H9 (cell line): ENCODE data around the gene LGR5. TPM values are rescaled to one million over a fixed set of nuclear protein-coding genes. Genes with fewer than 3 reads are reported as not detected.
A peak's percentile ranks its signal among the peaks of the same experiment; 100 is the strongest.

Experiments
- DNase-seq: peaks from one replicate; pipeline ENCODE4 v3.0.0-alpha.2; 2017
- H2AFZ ChIP-seq: one replicate; pipeline ENCODE4 v1.6.1; 2013; ENCODE audit warnings: mild to moderate bottlenecking, low read length, control low read depth, moderate library complexity
- H2AK5ac ChIP-seq: 2 replicates; pipeline ENCODE4 v1.6.1; 2013; ENCODE audit warnings: low read length, control low read depth, mixed read lengths; ENCODE audit not compliant: insufficient read length
- H2BK120ac ChIP-seq: one replicate; pipeline ENCODE4 v1.6.1; 2013; ENCODE audit warnings: low read depth, mild to moderate bottlenecking, low read length, control low read depth, inconsistent platforms; ENCODE audit not compliant: poor library complexity, severe bottlenecking
- H2BK12ac ChIP-seq: 2 replicates; pipeline ENCODE4 v1.6.1; 2013; ENCODE audit warnings: low read length, control low read depth, mixed read lengths, low read depth; ENCODE audit not compliant: insufficient read length
- H2BK15ac ChIP-seq: 2 replicates; pipeline ENCODE4 v1.6.1; 2013; ENCODE audit warnings: low read depth, low read length, control low read depth
- H2BK20ac ChIP-seq: one replicate; pipeline ENCODE4 v1.6.1; 2013; ENCODE audit warnings: low read depth, mild to moderate bottlenecking, low read length, control low read depth, inconsistent platforms; ENCODE audit not compliant: poor library complexity, severe bottlenecking
- H2BK5ac ChIP-seq: 2 replicates; pipeline ENCODE4 v1.6.1; 2013; ENCODE audit warnings: low read length, control low read depth, mixed read lengths; ENCODE audit not compliant: insufficient read length
- H3K14ac ChIP-seq: 2 replicates; pipeline ENCODE4 v1.6.1; 2013; ENCODE audit warnings: low read length, control low read depth; ENCODE audit not compliant: insufficient read depth
- H3K18ac ChIP-seq: 2 replicates; pipeline ENCODE4 v1.6.1; 2013; ENCODE audit warnings: low read depth, mild to moderate bottlenecking, mixed read lengths, low read length, control low read depth; ENCODE audit not compliant: insufficient read length
- H3K23ac ChIP-seq: 2 replicates; pipeline ENCODE4 v1.6.1; 2013; ENCODE audit warnings: low read length, control low read depth, mixed read lengths, low read depth; ENCODE audit not compliant: insufficient read length
- H3K23me2 ChIP-seq: 2 replicates; pipeline ENCODE4 v1.6.1; 2013; ENCODE audit warnings: low read depth, mild to moderate bottlenecking, mixed read lengths, low read length, control low read depth; ENCODE audit not compliant: insufficient read length, poor library complexity, severe bottlenecking
- H3K27ac ChIP-seq: 2 replicates; pipeline ENCODE4 v1.5.1; 2013; ENCODE audit warnings: low read length, control low read depth, mixed read lengths, low read depth; ENCODE audit not compliant: insufficient read length
- H3K27me3 ChIP-seq: 2 replicates; pipeline ENCODE4 v1.6.1; 2013; ENCODE audit warnings: low read length, control low read depth, inconsistent platforms; ENCODE audit not compliant: insufficient read depth
- H3K4ac ChIP-seq: 2 replicates; pipeline ENCODE4 v1.6.1; 2013; ENCODE audit warnings: low read depth, mild to moderate bottlenecking, control low read depth, inconsistent platforms, low read length, moderate library complexity
- H3K4me1 ChIP-seq: 2 replicates; pipeline ENCODE4 v1.6.1; 2013; ENCODE audit warnings: low read length, control low read depth, inconsistent platforms; ENCODE audit not compliant: insufficient read depth
- H3K4me2 ChIP-seq: 2 replicates; pipeline ENCODE4 v1.6.1; 2013; ENCODE audit warnings: low read length, control low read depth, mixed read lengths; ENCODE audit not compliant: insufficient read length, insufficient read depth
- H3K56ac ChIP-seq: 2 replicates; pipeline ENCODE4 v1.6.1; 2013; ENCODE audit warnings: low read depth, mild to moderate bottlenecking, mixed read lengths, low read length, control low read depth; ENCODE audit not compliant: insufficient read length
- H3K79me1 ChIP-seq: 2 replicates; pipeline ENCODE4 v1.6.1; 2013; ENCODE audit warnings: low read depth, mild to moderate bottlenecking, moderate library complexity, low read length, control low read depth, inconsistent platforms; ENCODE audit not compliant: insufficient read depth, poor library complexity, severe bottlenecking
- H3K79me2 ChIP-seq: 2 replicates; pipeline ENCODE4 v1.6.1; 2013; ENCODE audit warnings: low read length, control low read depth, inconsistent platforms; ENCODE audit not compliant: insufficient read depth
- H3K9ac ChIP-seq: 2 replicates; pipeline ENCODE4 v1.6.1; 2013; ENCODE audit warnings: low read length, control low read depth, mixed read lengths; ENCODE audit not compliant: insufficient read length; ENCODE audit errors: extremely low read depth
- H3K9me3 ChIP-seq: one replicate; pipeline ENCODE4 v1.6.1; 2013; ENCODE audit warnings: low read depth, low read length, inconsistent platforms; ENCODE audit not compliant: control insufficient read depth
- H3T11ph ChIP-seq: one replicate; pipeline ENCODE4 v1.6.1; 2013; ENCODE audit warnings: mild to moderate bottlenecking, low read length, control low read depth, inconsistent platforms
- H4K20me1 ChIP-seq: one replicate; pipeline ENCODE4 v1.6.1; 2013; ENCODE audit not compliant: control insufficient read depth, insufficient read length, insufficient read depth
- H4K5ac ChIP-seq: 2 replicates; pipeline ENCODE4 v1.6.1; 2013; ENCODE audit warnings: low read depth, mild to moderate bottlenecking, mixed read lengths, low read length, control low read depth; ENCODE audit not compliant: insufficient read length
- H4K8ac ChIP-seq: replicated peaks from 2 replicates; pipeline ENCODE4 v1.6.1; 2013; ENCODE audit warnings: low read length, control low read depth, mixed read lengths, low read depth; ENCODE audit not compliant: insufficient read length
- H4K91ac ChIP-seq: 2 replicates; pipeline ENCODE4 v1.6.1; 2013; ENCODE audit warnings: low read depth, mild to moderate bottlenecking, moderate library complexity, mixed read lengths, low read length, control low read depth; ENCODE audit not compliant: insufficient read length
- H3K27ac Mint-ChIP-seq, 3 experiments: 2 replicates in 2 of 3; 3 replicates in 1 of 3; pipeline ENCODE4 v1.8.0; 2020 to 2021; ENCODE audit warnings: mixed read lengths in 3 of 3, mild to moderate bottlenecking in 1 of 3, moderate library complexity in 1 of 3
- H3K27me3 Mint-ChIP-seq: 2 replicates; pipeline ENCODE4 v1.8.0; 2021; ENCODE audit warnings: low read depth, mild to moderate bottlenecking, moderate library complexity, mixed read lengths
- H3K36me3 Mint-ChIP-seq, 3 experiments: 2 replicates in 2 of 3; 3 replicates in 1 of 3; pipeline ENCODE4 v1.8.0; 2020 to 2021; ENCODE audit warnings: low read depth in 3 of 3, mixed read lengths in 3 of 3; ENCODE audit not compliant: insufficient read depth in 1 of 3
- H3K4me1 Mint-ChIP-seq, 2 experiments: 2 replicates each; pipeline ENCODE4 v1.8.0; 2020; ENCODE audit warnings: mixed read lengths in 2 of 2
- H3K4me3 Mint-ChIP-seq, 2 experiments: 2 replicates in 1 of 2; 3 replicates in 1 of 2; pipeline ENCODE4 v1.8.0; 2020 to 2021; ENCODE audit warnings: mild to moderate bottlenecking in 2 of 2, mixed read lengths in 2 of 2, moderate library complexity in 1 of 2
- H3K9me3 Mint-ChIP-seq, 2 experiments: 2 replicates in 1 of 2; 3 replicates in 1 of 2; pipeline ENCODE4 v1.8.0; 2020; ENCODE audit warnings: mild to moderate bottlenecking in 2 of 2, mixed read lengths in 2 of 2, moderate library complexity in 1 of 2
- WGBS: extraction: QIAGEN DNeasy Blood & Tissue Kit; methylation state at CpG from one replicate; pipeline ENCODE4 v1.1.7; 2013; ENCODE audit warnings: missing lambda C conversion rate, low lambda C conversion rate, mixed read lengths; ENCODE audit not compliant: insufficient read length; ENCODE audit errors: extremely low coverage; 5-methylcytosine and 5-hydroxymethylcytosine counted together
- total RNA-seq: library from RNA; stranded (reverse); gene quantifications from 2 replicates; pipeline ENCODE4 v1.2.1, GENCODE V29; 2021
- TF ChIP-seq, protein P1 (sequence below): fragments of 200-600 bp; sonication (generic); conservative IDR thresholded peaks from 3 replicates; pipeline ENCODE4 v1.8.0; 2021; ENCODE audit warnings: antibody characterized with exemption, mild to moderate bottlenecking

LGR5 gene
- total RNA-seq, 1 experiment from 2014 or later: 0.09 TPM

DNA sequence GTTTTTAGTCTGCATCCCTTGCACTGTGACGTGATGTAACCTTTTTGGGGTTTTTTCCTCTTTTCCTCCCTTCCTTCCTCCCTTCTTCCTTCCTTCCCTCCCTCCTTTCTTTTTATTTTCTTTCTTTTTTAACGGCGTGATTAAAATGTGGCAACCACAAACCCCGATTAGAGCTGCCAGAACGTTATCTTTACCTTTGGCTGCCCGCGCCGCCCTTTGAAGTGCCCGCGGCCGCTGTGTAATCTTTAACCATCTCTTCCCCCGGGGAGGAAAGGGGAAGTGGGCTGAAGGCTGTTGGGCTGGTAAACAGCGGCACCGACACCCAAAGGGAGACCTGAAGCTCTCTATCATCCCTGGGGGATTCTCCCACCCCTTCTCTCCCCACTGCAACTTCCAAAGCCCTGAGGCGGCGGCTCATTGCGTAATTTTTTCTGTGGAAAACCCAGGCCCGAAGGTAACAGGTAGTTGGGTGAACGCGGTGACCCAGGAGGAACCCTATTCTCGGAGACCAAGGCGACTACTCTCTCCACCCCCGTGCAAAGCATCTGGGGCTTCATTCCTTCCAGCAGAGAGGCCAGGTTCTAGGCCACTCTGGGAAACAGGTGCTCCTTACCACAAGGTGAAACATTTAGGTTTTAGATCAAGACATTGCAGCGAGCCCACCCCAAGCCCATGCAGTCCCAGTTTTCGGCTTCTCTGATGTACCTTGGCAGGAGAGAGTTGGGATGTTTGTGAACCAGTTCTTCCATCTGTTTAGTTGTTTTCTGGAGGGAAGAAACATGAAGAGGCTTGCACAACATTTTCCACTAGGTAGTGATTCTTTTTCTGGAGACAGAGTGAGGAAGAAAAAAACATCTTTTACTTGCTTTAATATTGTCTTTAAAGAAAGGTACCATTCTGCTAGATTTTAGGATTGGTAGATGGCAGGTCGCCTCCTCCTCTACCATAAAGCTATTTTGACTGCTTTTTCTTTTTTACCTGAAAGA is 1.5 kb downstream of the LGR5 start:
- Histone ChIP-seq H3K9me3 (no peaks in the 10 kb centered on the region), H4K8ac (no peak overlapping the region), H4K20me1 (no peaks in the 10 kb centered on the region), H2BK5ac (no peak overlapping the region), H4K5ac (no peak overlapping the region), H3K23ac (no peak overlapping the region), H2AFZ (no peak overlapping the region), H2BK15ac (no peak overlapping the region), H3K4ac (no peak overlapping the region), H3K56ac (no peak overlapping the region), H2AK5ac (no peak overlapping the region), H3T11ph (no peak overlapping the region), H3K14ac (no peak overlapping the region), H2BK20ac (no peak overlapping the region), H3K4me2 (peak overlapping the region; percentile 77), H3K18ac (no peak overlapping the region), H3K79me1 (no peaks in the 10 kb centered on the region), H3K27me3 (peaks cover 45% of the 10 kb centered on the region), H3K4me1 (no peaks in the 10 kb centered on the region; the same call in 1 of the 2 replicates), H3K27ac (no peak overlapping the region), H4K91ac (no peak overlapping the region), H2BK12ac (no peak overlapping the region), H3K79me2 (no peaks in the 10 kb centered on the region), H3K23me2 (peaks cover 20% of the 10 kb centered on the region), H3K9ac (no peak overlapping the region), H2BK120ac (no peak overlapping the region)
- Mint-ChIP-seq H3K27me3 (peaks cover 72% of the 10 kb centered on the region), H3K27ac (no peak overlapping the region), H3K4me1 (peaks cover 18 to 19% of the 10 kb centered on the region in 2 experiments), H3K9me3 (peaks cover 15 to 16% of the 10 kb centered on the region in 2 experiments), H3K36me3 (peaks cover 4 to 12% (median 7%) of the 10 kb centered on the region in 3 experiments; a peak in 6 of 7 replicates), H3K4me3 (peak overlapping the region; percentile 69 to 87)
- WGBS: no CpG with 5 or more reads among the region's 26 CpGs
- peak; percentile 39 for DNase-seq
- TF ChIP-seq, protein P1, sequence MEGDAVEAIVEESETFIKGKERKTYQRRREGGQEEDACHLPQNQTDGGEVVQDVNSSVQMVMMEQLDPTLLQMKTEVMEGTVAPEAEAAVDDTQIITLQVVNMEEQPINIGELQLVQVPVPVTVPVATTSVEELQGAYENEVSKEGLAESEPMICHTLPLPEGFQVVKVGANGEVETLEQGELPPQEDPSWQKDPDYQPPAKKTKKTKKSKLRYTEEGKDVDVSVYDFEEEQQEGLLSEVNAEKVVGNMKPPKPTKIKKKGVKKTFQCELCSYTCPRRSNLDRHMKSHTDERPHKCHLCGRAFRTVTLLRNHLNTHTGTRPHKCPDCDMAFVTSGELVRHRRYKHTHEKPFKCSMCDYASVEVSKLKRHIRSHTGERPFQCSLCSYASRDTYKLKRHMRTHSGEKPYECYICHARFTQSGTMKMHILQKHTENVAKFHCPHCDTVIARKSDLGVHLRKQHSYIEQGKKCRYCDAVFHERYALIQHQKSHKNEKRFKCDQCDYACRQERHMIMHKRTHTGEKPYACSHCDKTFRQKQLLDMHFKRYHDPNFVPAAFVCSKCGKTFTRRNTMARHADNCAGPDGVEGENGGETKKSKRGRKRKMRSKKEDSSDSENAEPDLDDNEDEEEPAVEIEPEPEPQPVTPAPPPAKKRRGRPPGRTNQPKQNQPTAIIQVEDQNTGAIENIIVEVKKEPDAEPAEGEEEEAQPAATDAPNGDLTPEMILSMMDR: no peak
